Gastrocnemius medialis (tissue), 4 donors: ENCODE results near the gene WDR46. TPM values are rescaled to one million over a fixed set of nuclear protein-coding genes. Genes with fewer than 3 reads are reported as not detected.

ENCODE experiments used
- ATAC-seq, 2 donors: fragments of 150-250 bp; one replicate each; pipeline ENCODE4 v1.9.1; 2016
- DNase-seq, 2 donors: peaks; one replicate each; pipeline ENCODE4 v3.0.0-alpha.2; 2019
- H3K27ac ChIP-seq, 4 donors: fragments of 200-600 bp; sonication (generic); 1 replicate in 1 of 4; 2 replicates in 3 of 4; pipeline ENCODE4 v1.5.1; 2016 to 2018; ENCODE audit warnings: mild to moderate bottlenecking in 2 of 4, moderate library complexity in 1 of 4
- H3K27me3 ChIP-seq, 3 donors: fragments of 200-600 bp; sonication (generic) in 2 of 3; 1 replicate in 1 of 3; 2 replicates in 2 of 3; pipeline versions ENCODE4 v1.5.1 to v1.6.0; 2016 to 2019; ENCODE audit warnings: mild to moderate bottlenecking in 1 of 3, moderate library complexity in 1 of 3
- H3K36me3 ChIP-seq, 2 donors: fragments of 200-600 bp; sonication (generic) in 1 of 2; one replicate each; pipeline ENCODE4 v1.5.1; 2017 to 2018
- H3K4me1 ChIP-seq, 2 donors: fragments of 200-600 bp; sonication (generic) in 1 of 2; one replicate each; pipeline ENCODE4 v1.5.1; 2016 to 2017; ENCODE audit warnings: mild to moderate bottlenecking in 2 of 2
- H3K4me3 ChIP-seq, 4 donors: fragments of 200-600 bp; sonication (generic) in 3 of 4; 1 replicate in 1 of 4; 2 replicates in 3 of 4; pipeline ENCODE4 v1.5.1; 2016 to 2019; ENCODE audit warnings: mild to moderate bottlenecking in 2 of 4
- H3K9me3 ChIP-seq, 3 donors: fragments of 200-600 bp; sonication (generic) in 2 of 3; 1 replicate in 1 of 3; 2 replicates in 2 of 3; pipeline ENCODE4 v1.5.1; 2016 to 2019
- CTCF ChIP-seq, 5 experiments: fragments of 450-650 bp in 3 of 5; fragments of 200-600 bp in 2 of 5; sonication (generic) in 2 of 5; IDR thresholded peaks in 4 of 5; conservative IDR thresholded peaks in 1 of 5; 1 replicate in 4 of 5; 2 replicates in 1 of 5; pipeline ENCODE4 v1.5.1; 2016 to 2019; ENCODE audit warnings: antibody characterized with exemption in 5 of 5, mild to moderate bottlenecking in 3 of 5, moderate library complexity in 3 of 5
- POLR2A ChIP-seq, 2 donors: fragments of 450-650 bp; IDR thresholded peaks; one replicate each; pipeline ENCODE4 v1.6.1; 2017; ENCODE audit warnings: antibody characterized with exemption in 2 of 2, mild to moderate bottlenecking in 2 of 2, moderate library complexity in 2 of 2
- in situ Hi-C, 4 donors: fragments of 200-750 bp; cut with MboI; loops; one replicate each; pipeline versions ENCODE4 v1.15.0 to v1.8.0; 2017; ENCODE audit warnings: low sequenced_read_pairs in 4 of 4
- intact Hi-C: fragments of 100-400 bp; cut with DNase I; formaldehyde crosslinking; loops from one replicate; pipeline ENCODE4 v1.15.1; 2023; ENCODE audit warnings: low total_unique reads
- total RNA-seq, 4 donors: library from RNA; depleted of rRNA; stranded (reverse); fragments of >200 nt; gene quantifications; one replicate each; pipeline versions ENCODE4 v1.1.0 to v1.2.3, GENCODE V29; 2016

Gene WDR46
- total RNA-seq, 4 donors from 2014 or later, result 34.5 to 57.3 (median 49.1) TPM

- Histone ChIP-seq H3K27me3 (no peaks in the 10 kb centered on the region), H3K27ac (peak overlapping the region in 1 of 4 donors; percentile 81), H3K4me1 (peaks cover 32 to 51% of the 10 kb centered on the region in 2 donors), H3K4me3 (no peak overlapping the region), H3K36me3 (peaks cover 0 to 51% of the 10 kb centered on the region in 2 donors), H3K9me3 (no peaks in the 10 kb centered on the region)
- DNase-seq (peak in 1 of 2 donors; percentile 28), ATAC-seq (peak in 1 of 2 donors; percentile 15)
- intact Hi-C loops (loop anchor here (10.0 kb wide), 1 partner anchor 1104 kb away; the partner anchor contains the start of genes AGPAT1 and RNF5), in situ Hi-C loops (loop anchor here in 1 of 4 donors (25.0 kb wide), 1 partner anchor 1417 kb away; the partner anchor contains the start of gene NEU1)
- TF ChIP-seq POLR2A (IDR thresholded peaks at IDR 0.05) (no peak), CTCF (IDR thresholded peaks at IDR 0.05 in 4 of 5, conservative IDR thresholded peaks at IDR 0.05 in 1 of 5) (no peak)
These were observed 9.8 kb downstream of the WDR46 start for GRCh38 chr6:33279257-33279695.

GRCh38 chr6:33278810-33279209 is 10.2 kb downstream of the WDR46 start:
- TF ChIP-seq CTCF (IDR thresholded peaks at IDR 0.05 in 4 of 5, conservative IDR thresholded peaks at IDR 0.05 in 1 of 5) (no peak), POLR2A (IDR thresholded peaks at IDR 0.05) (no peak)
- Histone ChIP-seq H3K4me3 (no peak overlapping the region), H3K36me3 (peaks cover 0 to 51% of the 10 kb centered on the region in 2 donors), H3K27me3 (no peaks in the 10 kb centered on the region), H3K27ac (peak overlapping the region in 1 of 4 donors; percentile 81), H3K4me1 (peaks cover 35 to 56% of the 10 kb centered on the region in 2 donors), H3K9me3 (no peaks in the 10 kb centered on the region)
- in situ Hi-C loops, result loop anchor here in 1 of 4 donors (25.0 kb wide), 1 partner anchor 1417 kb away; the partner anchor contains the start of gene NEU1
- DNase-seq, result no peak
- no peak for ATAC-seq
- intact Hi-C loops, result loop anchor here (10.0 kb wide), 1 partner anchor 1104 kb away; the partner anchor contains the start of genes AGPAT1 and RNF5

GRCh38 chr6:33278392-33278741 is 10.7 kb downstream of the WDR46 start:
- Histone ChIP-seq H3K9me3 (no peaks in the 10 kb centered on the region), H3K4me3 (no peak overlapping the region), H3K36me3 (peaks cover 0 to 51% of the 10 kb centered on the region in 2 donors), H3K27ac (peak overlapping the region in 2 of 4 donors; percentile 81 to 82), H3K4me1 (peaks cover 35 to 58% of the 10 kb centered on the region in 2 donors), H3K27me3 (no peaks in the 10 kb centered on the region)
- ATAC-seq, result no peak
- no peak for DNase-seq
- intact Hi-C loops (loop anchor here (10.0 kb wide), 1 partner anchor 1104 kb away; the partner anchor contains the start of genes AGPAT1 and RNF5), in situ Hi-C loops (loop anchor here in 1 of 4 donors (25.0 kb wide), 1 partner anchor 1416 kb away; the partner anchor contains the start of gene NEU1)
- TF ChIP-seq CTCF (IDR thresholded peaks at IDR 0.05 in 4 of 5, conservative IDR thresholded peaks at IDR 0.05 in 1 of 5), result no peak
- no peak for TF ChIP-seq POLR2A (IDR thresholded peaks at IDR 0.05)

GRCh38 chr6:33277663-33278391 is 11.2 kb downstream of the WDR46 start:
- Histone ChIP-seq H3K4me1 (peaks cover 40 to 63% of the 10 kb centered on the region in 2 donors), H3K4me3 (peak overlapping the region; percentile 56 to 64 (median 62)), H3K9me3 (no peaks in the 10 kb centered on the region), H3K27ac (peak overlapping the region; percentile 70 to 82 (median 76)), H3K27me3 (no peaks in the 10 kb centered on the region), H3K36me3 (peaks cover 0 to 56% of the 10 kb centered on the region in 2 donors)
- ATAC-seq (no peak), DNase-seq (no peak)
- TF ChIP-seq CTCF (IDR thresholded peaks at IDR 0.05 in 4 of 5, conservative IDR thresholded peaks at IDR 0.05 in 1 of 5), result no peak
- no peak for TF ChIP-seq POLR2A (IDR thresholded peaks at IDR 0.05)
- in situ Hi-C loops, result loop anchor here in 1 of 4 donors (25.0 kb wide), 1 partner anchor 1416 kb away; the partner anchor contains the start of gene NEU1
- intact Hi-C loops, result loop anchor here (1.0 to 10.0 kb wide), 3 partner anchors 21 to 1103 kb away; partner anchors contain the start of genes AGPAT1 and RNF5
